Measurements from ENCODE around the gene SMIM22.

SMIM22 gene

GRCh38 chr16:4792951-4793513 lies 2.1 kb upstream of the SMIM22 start:
- DNase-seq (ENCODE audit: insufficient read length, low spot score) (no peak), FAIRE-seq (no peak)

- FAIRE-seq (no peak), DNase-seq (ENCODE audit: insufficient read length, low spot score) (no peak)
Observed at GRCh38 chr16:4795828-4796572, 831 bp downstream of the SMIM22 start.

- DNase-seq (ENCODE audit: insufficient read length, low spot score) (no peak), FAIRE-seq (no peak)
Observed at GRCh38 chr16:4796982-4797804, 2.0 kb downstream of the SMIM22 start.

- no peak for DNase-seq (ENCODE audit: insufficient read length, low spot score)
- FAIRE-seq: no peak
Observed at GRCh38 chr16:4797805-4798252, 2.7 kb downstream of the SMIM22 start.

GRCh38 chr16:4798456-4798855 lies 3.3 kb downstream of the SMIM22 start:
- FAIRE-seq: no peak

GRCh38 chr16:4799171-4799855 lies 4.1 kb downstream of the SMIM22 start:
- FAIRE-seq (no peak), DNase-seq (ENCODE audit: insufficient read length, low spot score) (no peak)

More at GRCh38 chr16:4798456-4798855, 3.3 kb downstream of the SMIM22 start:
- no peak for DNase-seq (ENCODE audit: insufficient read length, low spot score)

GRCh38 chr16:4800290-4801041 lies 5.3 kb downstream of the SMIM22 start:
- FAIRE-seq: peak; percentile 79

GRCh38 chr16:4801051-4801961 lies 6.1 kb downstream of the SMIM22 start:
- DNase-seq (ENCODE audit: insufficient read length, low spot score) (no peak), FAIRE-seq (no peak)

More at GRCh38 chr16:4800290-4801041, 5.3 kb downstream of the SMIM22 start:
- DNase-seq (ENCODE audit: insufficient read length, low spot score): peak; percentile 46

- FAIRE-seq (peak; percentile 80), DNase-seq (ENCODE audit: insufficient read length, low spot score) (peak; percentile 65)
Observed at GRCh38 chr16:4801962-4802658, 6.9 kb downstream of the SMIM22 start, which contains the start of gene ROGDI. TSS of gene ROGDI (minus strand) at chr16:4802633. CDS start at chr16:4802571, 62 bp downstream.

- DNase-seq (ENCODE audit: insufficient read length, low spot score): peak; percentile 94
- peak; percentile 92 for FAIRE-seq
Observed at GRCh38 chr16:4802659-4803287, 7.6 kb downstream of the SMIM22 start.

GRCh38 chr16:4803401-4803844 lies 8.3 kb downstream of the SMIM22 start:
- FAIRE-seq (no peak), DNase-seq (ENCODE audit: insufficient read length, low spot score) (no peak)

GRCh38 chr16:4803898-4804762 lies 9.0 kb downstream of the SMIM22 start:
- FAIRE-seq (no peak), DNase-seq (ENCODE audit: insufficient read length, low spot score) (no peak)

- DNase-seq (ENCODE audit: insufficient read length, low spot score) (no peak), FAIRE-seq (no peak)
Observed at GRCh38 chr16:4805231-4805630, 10.1 kb downstream of the SMIM22 start.

GRCh38 chr16:4806280-4806679 lies 11.1 kb downstream of the SMIM22 start:
- FAIRE-seq: no peak

GRCh38 chr16:4811242-4811641 lies 16.1 kb downstream of the SMIM22 start:
- FAIRE-seq (no peak), DNase-seq (ENCODE audit: insufficient read length, low spot score) (no peak)

More at GRCh38 chr16:4806280-4806679, 11.1 kb downstream of the SMIM22 start:
- no peak for DNase-seq (ENCODE audit: insufficient read length, low spot score)

- FAIRE-seq: no peak
Observed at GRCh38 chr16:4811773-4812172, 16.6 kb downstream of the SMIM22 start.

More at GRCh38 chr16:4811773-4812172, 16.6 kb downstream of the SMIM22 start:
- DNase-seq (ENCODE audit: insufficient read length, low spot score): no peak
